ENCODE measurements around the gene CEMIP.

Gene CEMIP

GRCh38 chr15:80992006-80992405, 212.8 kb downstream of the CEMIP start:
- Histone ChIP-seq H3K4me3 (ENCODE audit: low read length) (no peak overlapping the region), H3K9me3 (ENCODE audit: control insufficient read depth, insufficient read depth, low read length) (no peaks in the 10 kb centered on the region), H3K4me1 (ENCODE audit: control insufficient read depth, insufficient read depth, low read length) (no peaks in the 10 kb centered on the region), H3K27me3 (ENCODE audit: control insufficient read depth, insufficient read depth, low read length) (no peaks in the 10 kb centered on the region), H3K36me3 (ENCODE audit: control insufficient read depth, insufficient read depth, low read length) (no peaks in the 10 kb centered on the region), H3K27ac (ENCODE audit: low read length) (no peak overlapping the region)
- WGBS (ENCODE audit: insufficient coverage, insufficient read length), result no CpG with 5 or more reads among the region's 4 CpGs
- no peak for DNase-seq (ENCODE audit: low read depth, low spot score)

- WGBS (ENCODE audit: insufficient coverage, insufficient read length), result no CpG with 5 or more reads among the region's 1 CpG
- Histone ChIP-seq H3K27me3 (ENCODE audit: control insufficient read depth, insufficient read depth, low read length) (no peaks in the 10 kb centered on the region), H3K4me3 (ENCODE audit: low read length) (no peak overlapping the region), H3K36me3 (ENCODE audit: control insufficient read depth, insufficient read depth, low read length) (no peaks in the 10 kb centered on the region), H3K9me3 (ENCODE audit: control insufficient read depth, insufficient read depth, low read length) (no peaks in the 10 kb centered on the region), H3K4me1 (ENCODE audit: control insufficient read depth, insufficient read depth, low read length) (no peaks in the 10 kb centered on the region), H3K27ac (ENCODE audit: low read length) (no peak overlapping the region)
- no peak for DNase-seq (ENCODE audit: low read depth, low spot score)
These were observed 213.3 kb downstream of the CEMIP start for GRCh38 chr15:80992441-80992840.

GRCh38 chr15:80996247-80996646, 217.1 kb downstream of the CEMIP start:
- H3K36me3 ChIP-seq (ENCODE audit: control insufficient read depth, insufficient read depth, low read length), result no peaks in the 10 kb centered on the region
- WGBS (ENCODE audit: insufficient coverage, insufficient read length), result no CpG with 5 or more reads among the region's 1 CpG
- no peaks in the 10 kb centered on the region for H3K9me3 ChIP-seq (ENCODE audit: control insufficient read depth, insufficient read depth, low read length)
- no peak overlapping the region for H3K27ac ChIP-seq (ENCODE audit: low read length)
- no peaks in the 10 kb centered on the region; the same call in 1 of the 2 replicates for H3K27me3 ChIP-seq (ENCODE audit: control insufficient read depth, insufficient read depth, low read length)
- DNase-seq (ENCODE audit: low read depth, low spot score), result no peak
- peaks cover 1% of the 10 kb centered on the region; the same call in 1 of the 2 replicates for H3K4me1 ChIP-seq (ENCODE audit: control insufficient read depth, insufficient read depth, low read length)
- H3K4me3 ChIP-seq (ENCODE audit: low read length), result no peak overlapping the region

GRCh38 chr15:80997692-80998091, 218.5 kb downstream of the CEMIP start:
- Histone ChIP-seq H3K27ac (ENCODE audit: low read length) (no peak overlapping the region), H3K4me1 (ENCODE audit: control insufficient read depth, insufficient read depth, low read length) (peaks cover 5% of the 10 kb centered on the region), H3K4me3 (ENCODE audit: low read length) (no peak overlapping the region), H3K36me3 (ENCODE audit: control insufficient read depth, insufficient read depth, low read length) (no peaks in the 10 kb centered on the region), H3K9me3 (ENCODE audit: control insufficient read depth, insufficient read depth, low read length) (no peaks in the 10 kb centered on the region), H3K27me3 (ENCODE audit: control insufficient read depth, insufficient read depth, low read length) (no peaks in the 10 kb centered on the region; the same call in none of the 2 replicates)
- WGBS (ENCODE audit: insufficient coverage, insufficient read length), result no CpG with 5 or more reads among the region's 1 CpG
- no peak for DNase-seq (ENCODE audit: low read depth, low spot score)

- no peaks in the 10 kb centered on the region for H3K36me3 ChIP-seq (ENCODE audit: control insufficient read depth, insufficient read depth, low read length)
- peaks cover 6% of the 10 kb centered on the region for H3K4me1 ChIP-seq (ENCODE audit: control insufficient read depth, insufficient read depth, low read length)
- no peaks in the 10 kb centered on the region; the same call in none of the 2 replicates for H3K27me3 ChIP-seq (ENCODE audit: control insufficient read depth, insufficient read depth, low read length)
- no peaks in the 10 kb centered on the region for H3K9me3 ChIP-seq (ENCODE audit: control insufficient read depth, insufficient read depth, low read length)
- WGBS (ENCODE audit: insufficient coverage, insufficient read length), result no CpG with 5 or more reads among the region's 1 CpG
- H3K4me3 ChIP-seq (ENCODE audit: low read length), result no peak overlapping the region
- no peak overlapping the region for H3K27ac ChIP-seq (ENCODE audit: low read length)
- no peak for DNase-seq (ENCODE audit: low read depth, low spot score)
These were observed 219.1 kb downstream of the CEMIP start for GRCh38 chr15:80998251-80998650.

- H3K9me3 ChIP-seq (ENCODE audit: control insufficient read depth, insufficient read depth, low read length), result no peaks in the 10 kb centered on the region
- peaks cover 6% of the 10 kb centered on the region for H3K4me1 ChIP-seq (ENCODE audit: control insufficient read depth, insufficient read depth, low read length)
- H3K27ac ChIP-seq (ENCODE audit: low read length), result no peak overlapping the region
- H3K27me3 ChIP-seq (ENCODE audit: control insufficient read depth, insufficient read depth, low read length), result no peaks in the 10 kb centered on the region; the same call in none of the 2 replicates
- no peak for DNase-seq (ENCODE audit: low read depth, low spot score)
- no peak overlapping the region; the same call in 1 of the 2 replicates for H3K4me3 ChIP-seq (ENCODE audit: low read length)
- no peaks in the 10 kb centered on the region for H3K36me3 ChIP-seq (ENCODE audit: control insufficient read depth, insufficient read depth, low read length)
- no CpG with 5 or more reads among the region's 13 CpGs for WGBS (ENCODE audit: insufficient coverage, insufficient read length)
These were observed 220.5 kb downstream of the CEMIP start for GRCh38 chr15:80999623-81000036.

GRCh38 chr15:81000144-81000623, 221.0 kb downstream of the CEMIP start:
- no peaks in the 10 kb centered on the region for H3K9me3 ChIP-seq (ENCODE audit: control insufficient read depth, insufficient read depth, low read length)
- peak overlapping the region; percentile 98 for H3K4me3 ChIP-seq (ENCODE audit: low read length)
- no peak for DNase-seq (ENCODE audit: low read depth, low spot score)
- H3K27me3 ChIP-seq (ENCODE audit: control insufficient read depth, insufficient read depth, low read length), result no peaks in the 10 kb centered on the region; the same call in none of the 2 replicates
- H3K36me3 ChIP-seq (ENCODE audit: control insufficient read depth, insufficient read depth, low read length), result no peaks in the 10 kb centered on the region
- no CpG with 5 or more reads among the region's 21 CpGs for WGBS (ENCODE audit: insufficient coverage, insufficient read length)
- H3K4me1 ChIP-seq (ENCODE audit: control insufficient read depth, insufficient read depth, low read length), result peaks cover 6% of the 10 kb centered on the region
- no peak overlapping the region for H3K27ac ChIP-seq (ENCODE audit: low read length)

GRCh38 chr15:81000624-81001151, 221.5 kb downstream of the CEMIP start, which contains the start of gene TLNRD1:
TLNRD1 (plus strand) TSS chr15:81000923; CDS start chr15:81002272, 1,349 bp downstream.
- H3K4me1 ChIP-seq (ENCODE audit: control insufficient read depth, insufficient read depth, low read length), result peaks cover 6% of the 10 kb centered on the region
- no peaks in the 10 kb centered on the region for H3K9me3 ChIP-seq (ENCODE audit: control insufficient read depth, insufficient read depth, low read length)
- peak within 1 kb of the TSS; percentile 98 for H3K4me3 ChIP-seq (ENCODE audit: low read length)
- no peak for DNase-seq (ENCODE audit: low read depth, low spot score)
- H3K36me3 ChIP-seq (ENCODE audit: control insufficient read depth, insufficient read depth, low read length), result no peaks in the 10 kb centered on the region
- no CpG with 5 or more reads among the region's 66 CpGs for WGBS (ENCODE audit: insufficient coverage, insufficient read length)
- H3K27ac ChIP-seq (ENCODE audit: low read length), result no peak within 1 kb of the TSS
- H3K27me3 ChIP-seq (ENCODE audit: control insufficient read depth, insufficient read depth, low read length), result no peaks in the 10 kb centered on the region; the same call in none of the 2 replicates
